Cardiac ventricle fibroblast (primary cell): Measurements from ENCODE around the gene NT5C1B. TPM values are rescaled to one million over a fixed set of nuclear protein-coding genes. Genes with fewer than 3 reads are reported as not detected.

Source experiments
- total RNA-seq: library from RNA; depleted of rRNA; stranded (reverse); fragments of >200 nt; gene quantifications from 2 replicates; pipeline ENCODE4 v1.2.3, GENCODE V29; 2015

The NT5C1B gene
- total RNA-seq, result 0.10 TPM in 1 of 2 replicates, not detected in the other

GRCh38 chr2:18589354-18589753 lies at the start of gene NT5C1B:
TSS of gene NT5C1B (minus strand) at chr2:18589569. CDS start at chr2:18589468, 101 bp downstream.

GRCh38 chr2:18560031-18560796 lies 29.2 kb downstream of the NT5C1B start, which contains the start of gene RDH14:
TSS of gene RDH14 (minus strand) at chr2:18560653. CDS start at chr2:18560572, 81 bp downstream.

Other genes with a start within 250 kb of the NT5C1B start
- gene RDH14, start 28.9 kb downstream of the NT5C1B start, total RNA-seq, result 38.1 and 39.5 TPM in 2 replicates